NT2/D1 (cell line): ENCODE results near the gene TPD52L1.
A peak's percentile ranks its signal among the peaks of the same experiment; 100 is the strongest.

Source experiments
- DNase-seq: peaks from one replicate; pipeline ENCODE4 v3.0.0-alpha.2; 2011; ENCODE audit warnings: low read depth, low spot score
- H3K27me3 ChIP-seq: 2 replicates; pipeline ENCODE4 v1.6.0; 2011; ENCODE audit warnings: mild to moderate bottlenecking; ENCODE audit not compliant: insufficient read length, insufficient read depth
- H3K36me3 ChIP-seq: 2 replicates; pipeline ENCODE4 v1.6.1; 2011; ENCODE audit warnings: mild to moderate bottlenecking, low read length, mixed read lengths; ENCODE audit not compliant: insufficient read depth, insufficient read length
- H3K4me1 ChIP-seq: 2 replicates; pipeline ENCODE4 v1.5.1; 2011; ENCODE audit not compliant: insufficient read depth, insufficient read length
- H3K4me3 ChIP-seq: 2 replicates; pipeline ENCODE4 v1.5.1; 2011; ENCODE audit warnings: low read depth; ENCODE audit not compliant: insufficient read length
- H3K9ac ChIP-seq: 2 replicates; pipeline ENCODE4 v1.6.0; 2011; ENCODE audit warnings: low read depth; ENCODE audit not compliant: insufficient read length
- H3K9me3 ChIP-seq: 2 replicates; pipeline ENCODE4 v1.5.1; 2011; ENCODE audit warnings: mild to moderate bottlenecking, low read length; ENCODE audit not compliant: insufficient read depth
- SUZ12 ChIP-seq: IDR thresholded peaks from 2 replicates; pipeline ENCODE4 v1.6.1; 2011; ENCODE audit not compliant: insufficient read length, insufficient read depth; ENCODE audit errors: extremely low read depth
- YY1 ChIP-seq: IDR thresholded peaks from 2 replicates; pipeline ENCODE4 v1.6.1; 2011; ENCODE audit not compliant: insufficient read length, insufficient read depth
- ZNF274 ChIP-seq: IDR thresholded peaks from 2 replicates; pipeline ENCODE4 v1.6.1; 2011; ENCODE audit warnings: mild to moderate bottlenecking, low read depth, low read length

The TPD52L1 gene

DNA sequence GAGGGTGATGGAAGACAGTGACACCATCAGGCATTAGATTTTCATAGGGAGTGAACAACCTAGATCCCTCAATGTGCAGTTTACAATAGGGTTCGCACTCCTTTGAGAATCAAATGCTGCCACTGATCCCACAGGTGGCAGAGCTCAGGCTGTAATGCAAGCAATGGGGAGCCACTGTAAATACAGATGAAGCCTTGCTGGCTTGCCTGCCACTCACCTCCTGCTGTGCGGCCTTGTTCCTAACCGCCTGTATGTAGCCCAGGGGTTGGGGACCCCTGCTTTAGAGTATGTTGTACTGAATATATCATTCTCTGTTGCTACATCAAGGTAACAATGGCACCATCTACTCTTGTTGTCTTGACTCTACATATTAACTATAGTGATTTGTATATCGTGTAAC, 37.1 kb downstream of the TPD52L1 start:
- DNase-seq, result no peak
- no peak for TF ChIP-seq YY1

DNA sequence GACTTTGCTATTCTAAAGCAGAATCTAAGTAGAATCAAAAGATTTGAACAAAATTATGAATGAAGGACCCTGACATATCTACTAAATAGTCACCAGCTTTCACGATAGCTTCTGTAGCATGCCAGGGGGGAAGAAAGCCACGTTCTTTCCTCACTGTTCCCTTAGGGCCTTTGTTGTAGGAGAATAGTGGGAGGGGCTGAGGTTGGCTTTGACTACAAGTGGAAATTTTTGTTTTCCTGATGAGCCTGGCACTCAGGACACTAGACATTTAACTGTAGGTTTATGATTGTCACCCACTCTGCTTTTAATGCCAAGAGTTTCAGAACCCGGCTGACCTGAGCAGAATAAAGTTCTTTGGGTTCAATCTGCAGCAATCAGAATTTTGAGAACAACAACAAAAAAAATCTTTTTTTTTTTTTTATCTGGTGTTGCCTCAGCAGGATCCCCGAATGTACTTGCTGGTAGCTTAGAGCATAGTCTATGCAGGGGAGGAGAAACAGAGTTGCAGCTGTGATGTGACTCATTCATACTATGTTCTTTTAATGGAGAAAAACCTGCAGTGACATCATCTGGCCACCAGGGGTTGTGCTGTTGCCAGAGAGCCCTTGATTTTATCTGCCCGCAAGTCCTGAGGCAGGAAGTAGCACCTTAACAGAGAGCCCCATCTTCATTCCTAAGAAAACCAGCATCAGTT, 38.5 kb downstream of the TPD52L1 start:
- no peak overlapping the region for H3K9ac ChIP-seq
- no peaks in the 10 kb centered on the region for H3K4me1 ChIP-seq
- no peaks in the 10 kb centered on the region for H3K9me3 ChIP-seq
- no peaks in the 10 kb centered on the region for H3K36me3 ChIP-seq
- TF ChIP-seq ZNF274, result no peak
- no peaks in the 10 kb centered on the region for H3K27me3 ChIP-seq
- peak; percentile 43 for DNase-seq
- H3K4me3 ChIP-seq, result no peak overlapping the region

More for the DNA sequence above, 37.1 kb downstream of the TPD52L1 start:
- no peaks in the 10 kb centered on the region for H3K9me3 ChIP-seq
- no peak overlapping the region for H3K4me3 ChIP-seq
- no peaks in the 10 kb centered on the region for H3K4me1 ChIP-seq
- no peaks in the 10 kb centered on the region for H3K27me3 ChIP-seq
- H3K9ac ChIP-seq, result no peak overlapping the region
- H3K36me3 ChIP-seq, result no peaks in the 10 kb centered on the region

DNA sequence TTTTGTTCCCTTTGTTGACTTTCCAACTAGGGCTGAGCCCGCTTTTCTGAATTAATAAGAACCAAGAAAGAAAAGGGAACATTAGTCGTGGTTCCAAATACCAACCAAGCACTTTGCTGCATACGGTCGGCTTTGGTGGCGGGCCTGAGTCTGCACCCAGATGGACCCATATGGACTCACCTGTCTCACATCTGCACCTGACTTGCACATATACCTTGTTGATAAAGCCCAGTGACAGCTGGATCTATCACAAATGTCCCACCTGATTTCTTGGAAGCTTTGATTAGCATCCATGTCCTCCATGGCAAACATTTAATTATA, 39.0 kb downstream of the TPD52L1 start:
- Histone ChIP-seq H3K9me3 (no peaks in the 10 kb centered on the region), H3K9ac (no peak overlapping the region), H3K27me3 (no peaks in the 10 kb centered on the region), H3K36me3 (no peaks in the 10 kb centered on the region), H3K4me1 (no peaks in the 10 kb centered on the region), H3K4me3 (no peak overlapping the region)
- DNase-seq, result no peak
- TF ChIP-seq SUZ12 (no peak), ZNF274 (no peak), YY1 (no peak)

DNA sequence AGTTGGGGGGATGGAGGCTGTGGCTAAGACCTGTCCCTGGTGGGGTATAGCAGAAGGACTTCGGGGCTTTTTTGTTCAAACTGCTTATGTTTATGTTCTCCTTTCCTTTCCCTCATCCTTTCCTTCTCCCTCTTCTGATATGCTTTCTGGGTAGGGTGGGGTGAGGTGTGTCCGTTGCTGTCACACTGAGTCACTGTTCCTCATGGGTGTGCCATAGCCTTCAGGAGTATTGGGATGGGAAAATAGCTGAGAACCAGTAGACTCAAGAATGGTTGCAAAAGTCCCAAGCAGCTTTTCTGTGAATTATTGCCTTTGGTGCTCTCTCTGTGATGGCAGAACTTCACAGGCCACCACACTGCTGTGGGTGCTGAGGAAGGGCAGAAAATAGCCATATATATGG, 39.6 kb downstream of the TPD52L1 start:
- Histone ChIP-seq H3K36me3 (no peaks in the 10 kb centered on the region), H3K27me3 (no peaks in the 10 kb centered on the region), H3K4me1 (no peaks in the 10 kb centered on the region), H3K9ac (no peak overlapping the region), H3K4me3 (no peak overlapping the region), H3K9me3 (no peaks in the 10 kb centered on the region)
- TF ChIP-seq ZNF274 (no peak), YY1 (no peak), SUZ12 (no peak)
- DNase-seq, result no peak

DNA sequence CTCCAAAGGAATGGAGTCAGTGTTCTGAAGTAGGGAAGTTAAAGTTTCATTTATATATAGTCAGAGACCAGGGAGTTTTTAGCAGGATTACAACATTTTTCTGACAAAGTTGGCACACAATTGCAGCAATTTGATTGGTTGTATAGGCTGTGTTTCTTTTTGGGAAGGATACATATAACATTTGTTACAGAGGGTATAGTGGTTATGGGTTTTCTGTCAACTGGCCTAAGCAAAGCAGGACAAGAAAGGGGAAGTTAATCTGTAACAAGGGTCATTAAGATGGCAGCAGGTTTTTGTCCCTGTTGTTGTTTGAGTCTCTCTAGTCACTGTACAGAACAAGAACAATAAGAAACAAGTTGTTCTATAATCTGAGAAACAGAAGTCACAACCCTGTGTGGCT, 41.4 kb downstream of the TPD52L1 start:
- DNase-seq, result no peak
- TF ChIP-seq YY1 (no peak), SUZ12 (no peak), ZNF274 (no peak)
- Histone ChIP-seq H3K9ac (no peak overlapping the region), H3K27me3 (no peaks in the 10 kb centered on the region), H3K4me1 (no peaks in the 10 kb centered on the region), H3K9me3 (no peaks in the 10 kb centered on the region), H3K4me3 (no peak overlapping the region), H3K36me3 (no peaks in the 10 kb centered on the region)

DNA sequence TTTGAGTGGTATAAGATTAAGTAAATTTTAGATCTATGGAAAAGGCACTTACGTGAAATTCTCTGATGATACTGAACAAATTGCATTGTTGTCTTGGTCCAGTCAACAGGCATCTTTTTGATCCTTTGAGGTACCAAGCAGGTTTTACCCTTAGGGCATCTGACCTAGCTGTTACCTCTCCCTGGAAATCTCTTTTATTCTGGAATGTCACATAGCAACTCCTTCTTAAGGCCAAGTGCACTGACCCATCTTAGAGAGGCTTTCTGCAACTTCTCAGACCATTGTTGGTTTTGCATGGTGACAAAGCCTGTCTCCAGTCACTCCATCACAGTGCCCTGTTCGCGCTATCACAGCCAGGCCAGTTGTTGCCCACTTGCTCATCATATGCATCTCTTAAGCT, 42.0 kb downstream of the TPD52L1 start:
- no peaks in the 10 kb centered on the region for H3K27me3 ChIP-seq
- H3K4me3 ChIP-seq, result no peak overlapping the region
- DNase-seq, result no peak
- H3K4me1 ChIP-seq, result no peaks in the 10 kb centered on the region
- H3K9ac ChIP-seq, result no peak overlapping the region
- TF ChIP-seq SUZ12 (no peak), YY1 (no peak), ZNF274 (no peak)
- H3K36me3 ChIP-seq, result no peaks in the 10 kb centered on the region
- H3K9me3 ChIP-seq, result no peaks in the 10 kb centered on the region

DNA sequence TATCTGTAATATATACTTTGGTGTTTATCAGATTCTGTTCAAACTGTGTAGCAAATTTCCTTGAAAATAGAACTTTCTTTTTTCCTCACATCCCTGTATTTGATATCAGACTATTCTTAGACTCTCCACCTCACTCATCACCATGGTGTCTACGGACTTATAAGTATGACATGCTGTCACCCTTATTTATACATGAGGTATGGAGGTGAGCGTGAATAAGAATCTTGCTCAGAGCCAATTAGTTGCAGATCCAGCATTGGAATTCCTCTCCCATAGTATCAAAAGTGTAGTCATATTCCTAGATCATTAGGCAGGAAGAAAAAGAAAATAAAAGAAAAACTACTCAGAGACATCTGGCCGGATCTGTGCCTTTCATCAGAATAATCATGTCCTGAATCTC, 43.0 kb downstream of the TPD52L1 start:
- no peak for DNase-seq
- H3K27me3 ChIP-seq, result no peaks in the 10 kb centered on the region
- H3K9me3 ChIP-seq, result no peaks in the 10 kb centered on the region
- H3K9ac ChIP-seq, result no peak overlapping the region
- no peak overlapping the region for H3K4me3 ChIP-seq
- H3K36me3 ChIP-seq, result no peaks in the 10 kb centered on the region
- H3K4me1 ChIP-seq, result no peaks in the 10 kb centered on the region
- TF ChIP-seq YY1 (no peak), ZNF274 (no peak), SUZ12 (no peak)

DNA sequence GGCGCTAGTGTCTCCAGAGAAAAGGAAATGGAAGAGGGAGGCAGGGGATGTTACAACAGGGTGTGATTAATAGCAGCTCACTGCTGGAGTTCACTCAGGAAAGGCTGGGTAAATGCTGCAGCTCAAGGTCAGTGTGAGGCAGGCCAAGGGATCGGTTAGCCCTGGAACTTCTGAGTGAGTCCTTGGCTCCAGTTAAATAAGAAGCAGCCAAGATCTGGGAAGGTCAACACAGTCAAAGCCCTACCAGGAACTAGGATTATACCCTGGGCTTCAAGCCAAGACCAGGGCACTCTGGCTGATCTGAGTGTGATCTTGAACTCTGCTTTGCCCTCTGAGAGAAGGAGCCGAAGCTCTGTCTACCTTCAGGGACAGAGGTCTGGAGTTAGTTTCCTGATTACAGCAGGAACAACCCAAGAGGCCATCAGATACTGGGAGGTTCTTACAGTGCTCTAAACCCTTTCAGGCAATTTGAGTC, 44.3 kb downstream of the TPD52L1 start:
- H3K9ac ChIP-seq, result no peak overlapping the region
- H3K4me3 ChIP-seq, result no peak overlapping the region
- no peak for DNase-seq
- no peaks in the 10 kb centered on the region for H3K27me3 ChIP-seq
- H3K9me3 ChIP-seq, result no peaks in the 10 kb centered on the region
- no peak for TF ChIP-seq YY1
- no peak for TF ChIP-seq ZNF274
- TF ChIP-seq SUZ12, result no peak
- H3K4me1 ChIP-seq, result no peaks in the 10 kb centered on the region
- H3K36me3 ChIP-seq, result no peaks in the 10 kb centered on the region
